ENCODE results near the gene VASP.
"Not testable (repeated sequence)": the region's sequence is repeated elsewhere in the genome, so short reads cannot be mapped to it uniquely, and the experiment has no call there.

VASP gene

DNA sequence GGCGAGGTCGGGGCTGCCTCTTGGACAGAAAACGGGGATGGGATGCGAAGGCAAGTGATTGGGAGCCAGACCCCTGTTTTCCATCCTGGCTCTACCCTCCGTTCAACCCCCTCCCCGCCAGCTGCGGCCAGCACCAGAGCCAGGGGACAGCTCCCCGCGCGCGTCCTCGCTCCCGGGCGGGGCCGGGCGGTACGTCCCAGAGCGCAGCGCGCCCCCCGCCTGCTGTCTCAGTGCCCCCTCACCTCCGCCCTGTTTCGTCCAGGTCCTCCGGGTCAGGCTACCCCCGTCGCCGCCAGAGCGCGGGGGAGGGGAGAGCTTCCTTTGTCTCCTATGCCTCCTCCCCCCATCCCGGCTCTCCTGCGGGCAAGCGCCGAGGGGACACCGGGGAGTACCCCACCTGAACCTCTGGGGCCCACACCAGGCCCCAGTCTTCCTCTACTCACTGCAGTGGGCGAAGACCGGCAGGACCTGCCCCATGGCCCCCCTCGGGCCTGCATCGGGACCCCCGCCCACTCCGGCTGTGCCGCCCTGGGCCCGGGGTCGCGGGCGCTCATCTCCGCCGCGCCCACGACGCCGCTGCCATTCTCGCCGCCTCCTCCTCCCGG is 10.8 kb upstream of the VASP start:
- in situ Hi-C loops (cut with MboI; ENCODE audit: low sequenced_read_pairs): no loop called here

DNA sequence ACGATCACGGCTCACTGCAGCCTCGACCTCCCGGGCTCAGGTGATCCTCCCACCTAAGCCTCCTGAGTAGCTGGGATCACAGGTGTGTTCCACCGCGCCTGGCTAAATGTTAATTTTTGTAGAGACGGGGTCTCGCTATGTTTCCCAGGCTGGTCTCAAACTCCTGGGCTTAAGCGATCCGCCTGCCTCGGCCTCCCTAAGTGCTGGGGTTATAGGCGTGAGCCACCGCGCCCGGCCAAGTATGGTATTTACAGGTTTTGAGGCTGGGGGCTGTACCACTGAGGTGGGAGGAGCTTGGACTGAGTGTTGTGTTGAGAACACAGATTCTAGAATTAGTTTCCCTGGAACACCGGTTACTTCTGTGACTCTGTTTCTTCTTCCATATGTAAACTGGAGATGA is 9.5 kb upstream of the VASP start:
- in situ Hi-C loops (cut with MboI; ENCODE audit: low sequenced_read_pairs): no loop called here

GRCh38 chr19:45498411-45499195 is 8.7 kb upstream of the VASP start, which contains the start of gene PPM1N:
PPM1N (plus strand) TSS chr19:45498443; CDS start chr19:45498473, 30 bp downstream.
- in situ Hi-C loops (cut with MboI; ENCODE audit: low sequenced_read_pairs): no loop called here

GRCh38 chr19:45499196-45500180 is 7.8 kb upstream of the VASP start:
- in situ Hi-C loops (cut with MboI; ENCODE audit: low sequenced_read_pairs): no loop called here

DNA sequence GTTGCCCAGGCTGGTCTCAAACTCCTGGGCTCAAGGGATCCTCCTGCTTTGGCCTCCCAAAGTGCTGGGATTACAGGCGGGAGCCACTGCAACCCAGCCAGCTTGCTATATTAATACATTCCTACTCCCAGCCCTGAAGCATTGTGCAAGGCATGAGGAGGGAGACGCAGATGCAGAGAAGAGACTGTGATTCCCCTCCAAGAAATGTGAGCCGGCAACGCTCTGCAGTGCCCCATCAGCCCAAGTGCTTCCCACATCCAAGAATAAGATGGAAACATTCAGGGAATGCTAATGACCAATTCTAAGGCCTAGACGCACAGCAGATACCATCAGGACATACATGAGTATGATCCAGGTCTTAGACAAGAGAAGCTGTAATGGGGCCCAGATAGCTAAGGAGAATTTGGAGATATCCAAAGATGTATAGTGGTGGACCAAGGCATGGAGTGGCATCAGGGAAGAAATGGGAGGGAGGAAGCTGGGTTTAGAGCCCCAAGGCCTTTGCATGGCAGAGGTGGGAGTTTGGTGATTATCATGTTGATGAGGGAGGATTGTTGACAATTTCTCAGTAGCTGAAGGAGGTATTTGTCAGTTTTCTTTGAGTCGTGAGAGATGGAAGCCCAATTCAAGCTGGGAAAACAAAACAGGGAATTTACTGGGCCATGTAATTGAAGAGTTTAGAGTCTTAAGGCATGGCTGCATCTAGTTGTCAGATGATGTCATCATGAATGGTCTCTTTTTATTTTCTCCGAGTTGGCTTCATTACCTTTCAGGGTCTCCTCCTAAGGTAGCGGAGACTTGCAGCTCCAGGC is 6.2 kb upstream of the VASP start:
- in situ Hi-C loops (cut with MboI; ENCODE audit: low sequenced_read_pairs): no loop called here

- in situ Hi-C loops (cut with MboI; ENCODE audit: low sequenced_read_pairs): no loop called here
Observed at GRCh38 chr19:45501730-45502014, 5.6 kb upstream of the VASP start.

DNA sequence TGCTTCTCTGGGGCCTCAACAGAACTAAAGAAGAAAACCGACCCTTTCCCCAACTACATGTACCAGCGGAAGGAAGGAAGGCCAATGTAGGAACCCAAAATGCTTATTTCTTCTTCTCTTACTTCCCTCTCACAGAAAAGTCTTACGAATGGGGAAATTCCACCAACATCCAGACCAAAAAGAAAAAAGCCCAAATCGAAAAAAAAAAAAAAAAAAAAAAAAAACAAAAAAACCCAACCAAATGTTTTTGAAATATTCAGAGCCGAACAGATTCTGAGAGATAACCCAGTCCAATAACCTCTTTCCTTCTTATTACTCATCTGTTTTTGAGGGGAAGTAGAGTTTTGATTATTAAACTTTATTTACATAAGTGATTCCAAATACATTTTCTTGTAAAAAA is 5.2 kb upstream of the VASP start:
- in situ Hi-C loops (cut with MboI; ENCODE audit: low sequenced_read_pairs): no loop called here

GRCh38 chr19:45503909-45504308 is 3.4 kb upstream of the VASP start:
- in situ Hi-C loops (cut with MboI; ENCODE audit: low sequenced_read_pairs): no loop called here

GRCh38 chr19:45505151-45505995 is 1.9 kb upstream of the VASP start:
- in situ Hi-C loops (cut with MboI; ENCODE audit: low sequenced_read_pairs): no loop called here

DNA sequence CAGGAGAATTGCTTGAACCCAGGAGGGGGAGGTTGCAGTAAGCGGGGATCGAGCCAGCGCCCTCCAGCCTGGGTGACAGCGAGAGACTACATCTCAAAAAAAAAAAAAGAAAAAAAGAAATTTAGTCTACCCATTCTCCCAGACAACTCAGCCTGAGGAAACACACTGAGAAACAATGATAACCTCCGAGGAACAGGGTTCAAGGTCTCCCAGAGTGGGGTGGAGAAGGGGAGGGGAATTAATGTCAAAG is 1.4 kb upstream of the VASP start:
- in situ Hi-C loops (cut with MboI; ENCODE audit: low sequenced_read_pairs): no loop called here

GRCh38 chr19:45506246-45506988 is 862 bp upstream of the VASP start:
- in situ Hi-C loops (cut with MboI; ENCODE audit: low sequenced_read_pairs): no loop called here

DNA sequence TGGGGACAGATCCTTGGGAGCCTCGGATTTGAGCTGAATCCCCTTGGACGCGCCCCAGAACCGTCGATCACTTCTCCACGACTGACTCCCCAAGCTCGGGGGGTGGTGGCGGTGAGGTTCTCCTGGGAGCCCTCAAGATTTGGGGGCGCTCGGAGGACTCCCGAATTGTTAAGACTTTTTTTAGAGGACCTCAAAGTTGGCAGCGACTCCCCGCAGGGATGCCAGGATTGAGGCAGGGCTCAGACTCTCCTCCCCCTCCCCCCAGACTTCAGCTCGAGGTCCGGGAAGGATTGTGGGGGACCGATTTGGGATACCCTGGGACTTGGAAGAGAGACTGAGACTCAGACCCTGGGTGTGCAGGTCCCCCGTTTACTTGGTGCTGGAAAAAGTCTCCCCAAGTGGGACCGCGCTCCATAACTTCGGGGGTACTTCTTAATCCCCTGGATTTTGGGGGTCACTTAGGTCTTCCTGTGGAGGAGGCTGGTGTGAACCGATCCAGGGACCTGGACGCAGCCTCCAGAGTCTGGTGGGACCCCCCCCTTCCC is 665 bp downstream of the VASP start:
- in situ Hi-C loops (cut with MboI; ENCODE audit: low sequenced_read_pairs): no loop called here

GRCh38 chr19:45508417-45508860 is 1.2 kb downstream of the VASP start:
- in situ Hi-C loops (cut with MboI; ENCODE audit: low sequenced_read_pairs): no loop called here

- in situ Hi-C loops (cut with MboI; ENCODE audit: low sequenced_read_pairs): no loop called here
Observed at GRCh38 chr19:45508861-45509691, 1.8 kb downstream of the VASP start.

- in situ Hi-C loops (cut with MboI; ENCODE audit: low sequenced_read_pairs): no loop called here
Observed at GRCh38 chr19:45509692-45510015, 2.4 kb downstream of the VASP start.

DNA sequence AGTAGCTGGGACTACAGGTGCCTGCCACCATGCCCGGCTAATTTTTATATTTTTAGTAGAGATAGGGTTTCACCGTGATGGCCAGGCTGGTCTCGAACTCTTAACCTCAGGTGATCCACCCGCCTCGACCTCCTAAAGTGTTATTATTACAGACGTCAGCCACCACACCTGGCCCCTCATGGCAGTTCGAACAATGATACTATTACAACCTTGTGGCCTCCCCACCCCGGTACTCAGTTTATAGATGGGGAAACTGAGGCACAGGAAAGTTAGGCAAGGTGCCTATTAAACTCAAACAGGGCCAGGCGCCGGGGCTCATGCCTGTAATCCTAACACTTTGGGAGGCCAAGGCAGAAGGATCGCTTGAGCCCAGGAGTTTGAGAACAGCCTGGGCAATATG is 3.1 kb downstream of the VASP start:
- in situ Hi-C loops (cut with MboI; ENCODE audit: low sequenced_read_pairs): not testable (repeated sequence)

GRCh38 chr19:45511074-45511473 is 3.8 kb downstream of the VASP start:
- in situ Hi-C loops (cut with MboI; ENCODE audit: low sequenced_read_pairs): no loop called here

- in situ Hi-C loops (cut with MboI; ENCODE audit: low sequenced_read_pairs): no loop called here
Observed at GRCh38 chr19:45512881-45513483, 5.7 kb downstream of the VASP start.
